IMR-90 (cell line): ENCODE measurements around the gene LRRC31. TPM values are rescaled to one million over a fixed set of nuclear protein-coding genes. Genes with fewer than 3 reads are reported as not detected.

Experiments
- ATAC-seq: fragments of 200-7000 bp; cut with Tn5 transposase; 2 replicates; pipeline ENCODE4 v1.9.1; 2020; ENCODE audit warnings: low read depth, mild to moderate bottlenecking, moderate library complexity
- BruUV-seq: library from RNA; stranded (reverse); fragments of 400-500 nt; replicated peaks from 2 replicates; lab custom pipeline; 2021; lab: Mats Ljungman, UMichigan
- CTCF ChIA-PET: fragments of 300-600 bp; formaldehyde crosslinking; extraction: SDS; loops from one replicate; lab custom pipeline; 2021; ENCODE audit warnings: antibody characterized with exemption; lab: Yijun Ruan, JAX
- POLR2A ChIA-PET: fragments of 300-600 bp; sonication (Branson Sonifier 250); formaldehyde crosslinking; loops from one replicate; lab custom pipeline; 2022; ENCODE audit warnings: antibody characterized with exemption; ENCODE audit not compliant: unreplicated experiment; lab: Charles Lee
- DNase-seq: peaks from one replicate; pipeline ENCODE4 v3.0.0; 2013
- H2AFZ ChIP-seq: replicated peaks from 2 replicates; pipeline ENCODE3; 2013; ENCODE audit warnings: low read length, mild to moderate bottlenecking; ENCODE audit not compliant: poor library complexity
- H2AK5ac ChIP-seq: 2 replicates; pipeline ENCODE4 v1.6.1; 2013; ENCODE audit warnings: low read depth, low read length, inconsistent platforms
- H2AK9ac ChIP-seq: replicated peaks from 2 replicates; pipeline ENCODE3; 2013; ENCODE audit warnings: mild to moderate bottlenecking, low read depth, low read length, moderate library complexity; ENCODE audit not compliant: poor library complexity
- H2BK120ac ChIP-seq: 2 replicates; pipeline ENCODE4 v1.6.1; 2013; ENCODE audit warnings: low read depth, low read length, inconsistent platforms
- H2BK15ac ChIP-seq: 3 replicates; pipeline ENCODE4 v1.6.1; 2013; ENCODE audit warnings: low read depth, low read length, inconsistent platforms
- H2BK20ac ChIP-seq: 2 replicates; pipeline ENCODE4 v1.6.1; 2013; ENCODE audit warnings: low read depth, mild to moderate bottlenecking, inconsistent platforms, low read length, moderate library complexity
- H2BK5ac ChIP-seq: 2 replicates; pipeline ENCODE4 v1.6.1; 2013; ENCODE audit warnings: mild to moderate bottlenecking, low read depth, low read length, inconsistent platforms; ENCODE audit not compliant: poor library complexity, severe bottlenecking
- H3K14ac ChIP-seq: replicated peaks from 2 replicates; pipeline ENCODE4 v1.6.1; 2013; ENCODE audit warnings: low read depth, low read length, inconsistent platforms
- H3K18ac ChIP-seq: 2 replicates; pipeline ENCODE4 v1.6.1; 2013; ENCODE audit warnings: low read depth, low read length, control low read depth
- H3K23ac ChIP-seq: 2 replicates; pipeline ENCODE4 v1.6.1; 2013; ENCODE audit warnings: low read depth, low read length, inconsistent platforms
- H3K27ac ChIP-seq: 2 replicates; pipeline ENCODE4 v1.5.1; 2013; ENCODE audit warnings: mild to moderate bottlenecking, control low read depth, low read length; ENCODE audit not compliant: insufficient read depth
- H3K27me3 ChIP-seq: 2 replicates; pipeline ENCODE4 v1.6.1; 2013; ENCODE audit warnings: low read length; ENCODE audit not compliant: control insufficient read depth, insufficient read depth
- H3K36me3 ChIP-seq: 2 replicates; pipeline ENCODE4 v1.6.1; 2013; ENCODE audit warnings: low read length, mixed read lengths; ENCODE audit not compliant: control insufficient read depth, insufficient read depth
- H3K4ac ChIP-seq: 2 replicates; pipeline ENCODE4 v1.6.1; 2013; ENCODE audit warnings: low read depth, low read length, inconsistent platforms
- H3K4me1 ChIP-seq: 2 replicates; pipeline ENCODE4 v1.6.1; 2013; ENCODE audit warnings: low read length, mixed read lengths; ENCODE audit not compliant: control insufficient read depth, insufficient read depth
- H3K4me2 ChIP-seq: 2 replicates; pipeline ENCODE4 v1.6.1; 2013; ENCODE audit warnings: low read depth, mild to moderate bottlenecking, control low read depth, low read length, moderate library complexity
- H3K4me3 ChIP-seq: 2 replicates; pipeline ENCODE4 v1.5.1; 2013; ENCODE audit warnings: low read depth, mild to moderate bottlenecking, control low read depth, low read length, moderate library complexity; ENCODE audit not compliant: insufficient read depth
- H3K56ac ChIP-seq: 2 replicates; pipeline ENCODE4 v1.6.1; 2013; ENCODE audit warnings: low read length, inconsistent platforms; ENCODE audit not compliant: insufficient read depth; ENCODE audit errors: extremely low read depth
- H3K79me1 ChIP-seq, 2 experiments: 2 replicates each; pipeline ENCODE4 v1.6.1; 2013; ENCODE audit warnings: low read length in 2 of 2, inconsistent platforms in 1 of 2, low read depth in 1 of 2
- H3K9ac ChIP-seq: 2 replicates; pipeline ENCODE4 v1.6.1; 2013; ENCODE audit warnings: low read depth, low read length, control low read depth
- H3K9me1 ChIP-seq: 2 replicates; pipeline ENCODE4 v1.6.1; 2013; ENCODE audit warnings: low read length, inconsistent platforms; ENCODE audit not compliant: insufficient read depth
- H3K9me3 ChIP-seq: 2 replicates; pipeline ENCODE4 v1.6.1; 2013; ENCODE audit warnings: low read length; ENCODE audit not compliant: control insufficient read depth, insufficient read depth
- H4K20me1 ChIP-seq: 2 replicates; pipeline ENCODE4 v1.6.1; 2013; ENCODE audit warnings: low read length, inconsistent platforms; ENCODE audit not compliant: insufficient read depth
- H4K5ac ChIP-seq: 2 replicates; pipeline ENCODE4 v1.6.1; 2013; ENCODE audit warnings: mild to moderate bottlenecking, low read depth, low read length, control low read depth
- H4K8ac ChIP-seq, 2 experiments: 2 replicates each; pipeline ENCODE4 v1.6.1; 2013; ENCODE audit warnings: low read depth in 2 of 2, low read length in 2 of 2, control low read depth in 1 of 2, inconsistent platforms in 1 of 2
- H4K91ac ChIP-seq: 2 replicates; pipeline ENCODE4 v1.6.1; 2013; ENCODE audit warnings: low read depth, low read length, inconsistent platforms; ENCODE audit not compliant: insufficient read depth
- CEBPB ChIP-seq: IDR thresholded peaks from 2 replicates; pipeline ENCODE4 v1.6.1; 2012; ENCODE audit warnings: low read depth, low read length, improper control_type of control experiment
- CTCF ChIP-seq: conservative IDR thresholded peaks from 2 replicates; pipeline ENCODE4 v1.5.1; 2012; ENCODE audit warnings: mild to moderate bottlenecking, low read depth, low read length, improper control_type of control experiment
- RAD21 ChIP-seq: IDR thresholded peaks from 2 replicates; pipeline ENCODE4 v1.6.1; 2012; ENCODE audit warnings: low read length, improper control_type of control experiment
- SMC3 ChIP-seq: fragments of 150-350 bp; IDR thresholded peaks from 2 replicates; pipeline ENCODE4 v1.6.1; 2016; ENCODE audit warnings: low read depth, mild to moderate bottlenecking, antibody characterized with exemption, low read length, moderate library complexity
- WGBS, 2 experiments: methylation state at CpG; one replicate each; pipeline versions ENCODE4 v1.1.5 to v1.1.7; 2013; ENCODE audit warnings: missing lambda C conversion rate in 2 of 2; ENCODE audit not compliant: insufficient read length in 1 of 2; ENCODE audit errors: extremely low coverage in 2 of 2; 5-methylcytosine and 5-hydroxymethylcytosine counted together
- dilution Hi-C: fragments of 300-500 bp; cut with HindIII; formaldehyde crosslinking; loops from one replicate; pipeline ENCODE4 v1.14.3; 2018; ENCODE audit warnings: low sequenced_read_pairs; ENCODE audit not compliant: unreplicated experiment
- in situ Hi-C: fragments of 300-500 bp; cut with MboI; formaldehyde crosslinking; loops from 3 replicates; pipeline ENCODE4 v1.14.3; 2019; ENCODE audit warnings: low sequenced_read_pairs, inconsistent platforms, mixed read lengths
- intact Hi-C: fragments of 100-400 bp; cut with micrococcal nuclease; formaldehyde crosslinking; loops from 2 replicates; pipeline ENCODE4 v1.10.0; 2022
- polyA plus RNA-seq, 3 experiments: library from polyadenylated mRNA; depleted of rRNA; stranded (reverse); fragments of >200 nt; gene quantifications; 2 replicates each; pipeline ENCODE4 v1.2.3, GENCODE V29; 2012; ENCODE audit warnings: low replicate concordance in 1 of 3
- total RNA-seq: library from RNA; depleted of rRNA; stranded (reverse); fragments of >200 nt; gene quantifications from 2 replicates; pipeline ENCODE4 v1.2.3, GENCODE V29; 2012

LRRC31 gene
- total and polyA plus RNA-seq, 2 of the 4 experiments (the other 2 are of a cell fraction), result not detected

- no peak overlapping the region for H2BK20ac ChIP-seq
- H4K20me1 ChIP-seq, result no peaks in the 10 kb centered on the region
- H3K56ac ChIP-seq, result no peak overlapping the region
- no peaks in the 10 kb centered on the region; the same call in 1 of the 2 replicates for H3K27me3 ChIP-seq
- H3K9me1 ChIP-seq, result 0 out of 2 replicates have a peak, but pooled peaks cover 4% of the 10 kb centered on the region
- dilution Hi-C loops (no loop called here), in situ Hi-C loops (no loop called here), intact Hi-C loops (no loop called here)
- no peak overlapping the region for H2BK5ac ChIP-seq
- H2BK120ac ChIP-seq, result no peak overlapping the region
- no peak overlapping the region for H3K23ac ChIP-seq
- no peak overlapping the region for H2AK9ac ChIP-seq
- ATAC-seq, result no peak
- H4K91ac ChIP-seq, result no peak overlapping the region
- DNase-seq, result no peak
- H3K27ac ChIP-seq, result no peak overlapping the region
- 13% methylated on average over 1 of the region's 1 CpG; no CpG with 5 or more reads in 1 of the 2 experiments for WGBS, 2 experiments
- no peak overlapping the region for H2AK5ac ChIP-seq
- TF ChIP-seq RAD21 (no peak), CTCF (no peak), CEBPB (no peak), SMC3 (no peak)
- no TSS peak for BruUV-seq
- peaks cover 5% of the 10 kb centered on the region for H3K4me1 ChIP-seq
- H3K4me2 ChIP-seq, result no peak overlapping the region
- H3K36me3 ChIP-seq, result no peaks in the 10 kb centered on the region
- no peak overlapping the region for H3K14ac ChIP-seq
- ChIA-PET CTCF (no interaction called here), POLR2A (no interaction called here)
- no peak overlapping the region for H3K9ac ChIP-seq
- H4K5ac ChIP-seq, result no peak overlapping the region
- H2AFZ ChIP-seq, result no peak overlapping the region
- H3K4ac ChIP-seq, result no peak overlapping the region
- H4K8ac ChIP-seq, result no peak overlapping the region
- H2BK15ac ChIP-seq, result no peak overlapping the region
- H3K18ac ChIP-seq, result no peak overlapping the region
- H3K79me1 ChIP-seq, result no peaks in the 10 kb centered on the region
- no peak overlapping the region for H3K4me3 ChIP-seq
- no peaks in the 10 kb centered on the region for H3K9me3 ChIP-seq
Observed at GRCh38 chr3:169835533-169835932, 34.2 kb downstream of the LRRC31 start.
